ENCODE measurements around the gene ZNF431. TPM values are rescaled to one million over a fixed set of nuclear protein-coding genes. Genes with fewer than 3 reads are reported as not detected.

Gene ZNF431
- total RNA-seq, 1 experiment from 2014 or later, result 9.2 TPM

DNA sequence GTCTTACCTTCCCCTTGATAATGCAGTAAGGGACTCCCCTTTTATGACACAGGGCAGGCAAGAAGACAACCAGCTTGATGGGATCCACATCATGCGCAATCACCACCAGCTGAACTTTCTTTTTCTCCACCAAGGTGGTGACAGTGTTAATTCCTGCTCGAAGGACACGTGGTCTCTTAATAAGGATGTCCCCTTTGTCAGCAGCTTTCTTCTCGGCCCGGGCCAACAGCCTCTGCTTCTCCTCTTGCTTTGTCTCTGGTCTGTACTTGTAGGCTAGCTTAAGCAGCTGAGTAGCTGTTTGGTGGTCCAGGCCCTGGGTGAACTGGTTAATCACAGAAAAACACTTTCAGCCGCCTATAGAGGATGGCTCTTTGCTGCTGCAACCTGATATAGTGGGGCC is 8.0 kb downstream of the ZNF431 start:
- intact Hi-C loops (cut with micrococcal nuclease), result no loop called here
- Histone ChIP-seq H3K4me2 (ENCODE audit: low read length) (no peak overlapping the region), H3K9me2 (replicated peaks; ENCODE audit: low read length) (no peaks in the 10 kb centered on the region), H3K79me2 (ENCODE audit: low read length) (no peaks in the 10 kb centered on the region), H3K27me3 (ENCODE audit: low read length) (no peaks in the 10 kb centered on the region), H2AFZ (ENCODE audit: low read length) (no peak overlapping the region), H3K27ac (ENCODE audit: low read length) (no peak overlapping the region), H3K9ac (ENCODE audit: low read length) (no peak overlapping the region), H4K20me1 (ENCODE audit: low read length) (no peaks in the 10 kb centered on the region), H3K4me1 (ENCODE audit: insufficient read depth, low read length) (no peaks in the 10 kb centered on the region), H3K4me3 (ENCODE audit: low read length) (no peak overlapping the region), H3K36me3 (ENCODE audit: low read depth, low read length) (peaks cover 83% of the 10 kb centered on the region), H3F3A (ENCODE audit: low read length, unreplicated experiment) (no peaks in the 10 kb centered on the region), H3K9me3 (ENCODE audit: low read length) (peaks cover 19% of the 10 kb centered on the region)
- no peak for TF ChIP-seq EZH2 (IDR thresholded peaks at IDR 0.05; ENCODE audit: low read length, unreplicated experiment)
- no peak for TF ChIP-seq EZH2phosphoT487 (IDR thresholded peaks at IDR 0.05; ENCODE audit: borderline replicate concordance, low read length)
- TF ChIP-seq CTCF (conservative IDR thresholded peaks at IDR 0.05; ENCODE audit: low read depth, low read length), result no peak
- ATAC-seq (no peak), DNase-seq (no peak)
- no TSS peak for BruUV-seq (replicated peaks)
- ChIA-PET CTCF (no interaction called here), POLR2A (ENCODE audit: unreplicated experiment) (no interaction called here)

DNA sequence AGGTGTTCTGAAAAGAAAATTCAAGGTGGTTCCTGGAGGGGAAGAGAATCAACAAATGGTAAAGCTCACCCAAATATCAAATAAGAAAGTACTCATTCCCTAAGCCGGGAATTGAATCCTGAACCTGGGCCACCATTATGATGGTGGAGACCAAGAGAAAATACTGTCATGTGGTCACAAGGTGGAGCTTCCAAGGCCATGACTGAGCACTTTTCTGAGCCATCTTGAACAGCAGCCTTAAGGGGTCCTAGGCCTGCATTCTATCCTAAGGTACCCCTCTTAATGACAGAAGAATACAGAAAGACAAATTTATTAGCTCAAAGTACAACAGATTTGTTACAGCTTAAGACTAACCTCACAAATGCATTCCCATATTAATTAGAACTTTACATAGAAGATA is 9.6 kb downstream of the ZNF431 start:
- H3K79me2 ChIP-seq (ENCODE audit: low read length), result peaks cover 12% of the 10 kb centered on the region
- peaks cover 80% of the 10 kb centered on the region for H3K36me3 ChIP-seq (ENCODE audit: low read depth, low read length)
- H4K20me1 ChIP-seq (ENCODE audit: low read length), result no peaks in the 10 kb centered on the region
- BruUV-seq (replicated peaks), result no TSS peak
- ChIA-PET CTCF (no interaction called here), POLR2A (ENCODE audit: unreplicated experiment) (no interaction called here)
- no peak overlapping the region for H3K4me3 ChIP-seq (ENCODE audit: low read length)
- no peaks in the 10 kb centered on the region for H3K27me3 ChIP-seq (ENCODE audit: low read length)
- H3K4me2 ChIP-seq (ENCODE audit: low read length), result no peak overlapping the region
- TF ChIP-seq EZH2phosphoT487 (IDR thresholded peaks at IDR 0.05; ENCODE audit: borderline replicate concordance, low read length), result no peak
- TF ChIP-seq CTCF (conservative IDR thresholded peaks at IDR 0.05; ENCODE audit: low read depth, low read length), result no peak
- TF ChIP-seq EZH2 (IDR thresholded peaks at IDR 0.05; ENCODE audit: low read length, unreplicated experiment), result no peak
- no peaks in the 10 kb centered on the region for H3F3A ChIP-seq (ENCODE audit: low read length, unreplicated experiment)
- H3K9me2 ChIP-seq (replicated peaks; ENCODE audit: low read length), result no peaks in the 10 kb centered on the region
- no peak for ATAC-seq
- no peak overlapping the region for H3K27ac ChIP-seq (ENCODE audit: low read length)
- DNase-seq, result no peak
- intact Hi-C loops (cut with micrococcal nuclease), result no loop called here
- H2AFZ ChIP-seq (ENCODE audit: low read length), result no peak overlapping the region
- peaks cover 14% of the 10 kb centered on the region for H3K9me3 ChIP-seq (ENCODE audit: low read length)
- H3K9ac ChIP-seq (ENCODE audit: low read length), result no peak overlapping the region
- H3K4me1 ChIP-seq (ENCODE audit: insufficient read depth, low read length), result no peaks in the 10 kb centered on the region

GRCh38 chr19:21158523-21159135 is 16.8 kb downstream of the ZNF431 start:
- Histone ChIP-seq H4K20me1 (ENCODE audit: low read length) (no peaks in the 10 kb centered on the region), H3K27me3 (ENCODE audit: low read length) (no peaks in the 10 kb centered on the region), H3K36me3 (ENCODE audit: low read depth, low read length) (peaks cover 46% of the 10 kb centered on the region), H3K9me3 (ENCODE audit: low read length) (no peaks in the 10 kb centered on the region), H3K4me2 (ENCODE audit: low read length) (no peak overlapping the region), H3K4me3 (ENCODE audit: low read length) (no peak overlapping the region), H3K79me2 (ENCODE audit: low read length) (peaks cover 51% of the 10 kb centered on the region), H3K27ac (ENCODE audit: low read length) (no peak overlapping the region), H3K9ac (ENCODE audit: low read length) (no peak overlapping the region), H2AFZ (ENCODE audit: low read length) (no peak overlapping the region), H3K4me1 (ENCODE audit: insufficient read depth, low read length) (no peaks in the 10 kb centered on the region), H3K9me2 (replicated peaks; ENCODE audit: low read length) (no peaks in the 10 kb centered on the region), H3F3A (ENCODE audit: low read length, unreplicated experiment) (no peaks in the 10 kb centered on the region)
- intact Hi-C loops (cut with micrococcal nuclease), result no loop called here
- CTCF ChIA-PET, result no interaction called here
- BruUV-seq (replicated peaks), result no TSS peak
- ATAC-seq (no peak; the same call in 1 of the 2 replicates), DNase-seq (peak; percentile 8)
- TF ChIP-seq EZH2phosphoT487 (IDR thresholded peaks at IDR 0.05; ENCODE audit: borderline replicate concordance, low read length) (no peak), EZH2 (IDR thresholded peaks at IDR 0.05; ENCODE audit: low read length, unreplicated experiment) (no peak), CTCF (conservative IDR thresholded peaks at IDR 0.05; ENCODE audit: low read depth, low read length) (no peak)
- POLR2A ChIA-PET (ENCODE audit: unreplicated experiment), result interaction anchor here (0.7 kb wide), 1 partner anchor 135 kb away, joined by 4 read pairs; no protein-coding TSS in a partner anchor

Measured in PC-3 (cell line).